ENCODE measurements around the gene CLCN1.
"Not testable (repeated sequence)": the region's sequence is repeated elsewhere in the genome, so short reads cannot be mapped to it uniquely, and the experiment has no call there.

CLCN1 gene

GRCh38 chr7:143315776-143316175, at the start of gene CLCN1:
TSS of gene CLCN1 (plus strand) at chr7:143316111. CDS start at chr7:143316213, 102 bp downstream.
- no peak for DNase-seq

- no peak for DNase-seq
Observed at GRCh38 chr7:143269251-143269650, 46.7 kb upstream of the CLCN1 start.

GRCh38 chr7:143271240-143271639, 44.7 kb upstream of the CLCN1 start:
- no peak for DNase-seq

GRCh38 chr7:143272871-143273270, 43.0 kb upstream of the CLCN1 start:
- DNase-seq: no peak

GRCh38 chr7:143279186-143280098, 36.5 kb upstream of the CLCN1 start:
- peak in 1 of 2 experiments; percentile 10 for DNase-seq

- no peak for DNase-seq
Observed at GRCh38 chr7:143280160-143280559, 35.8 kb upstream of the CLCN1 start.

- DNase-seq: no peak
Observed at GRCh38 chr7:143280566-143280965, 35.3 kb upstream of the CLCN1 start.

- DNase-seq: no peak
Observed at GRCh38 chr7:143281529-143281928, 34.4 kb upstream of the CLCN1 start.

GRCh38 chr7:143282124-143282523, 33.8 kb upstream of the CLCN1 start:
- no peak for DNase-seq

GRCh38 chr7:143283381-143283780, 32.5 kb upstream of the CLCN1 start:
- no peak for DNase-seq

- DNase-seq: no peak
Observed at GRCh38 chr7:143284591-143285469, 31.1 kb upstream of the CLCN1 start, which contains the start of gene TMEM139. TSS of gene TMEM139 (plus strand) at chr7:143284958. CDS start at chr7:143285958, 1,000 bp downstream.

- no peak for DNase-seq
Observed at GRCh38 chr7:143285470-143285778, 30.5 kb upstream of the CLCN1 start.

GRCh38 chr7:143285806-143286521, 29.9 kb upstream of the CLCN1 start:
- no peak for DNase-seq

- no peak for DNase-seq
Observed at GRCh38 chr7:143286522-143286890, 29.4 kb upstream of the CLCN1 start.

GRCh38 chr7:143287339-143287934, 28.5 kb upstream of the CLCN1 start:
- no peak for DNase-seq

- peak; percentile 97 for DNase-seq
Observed at GRCh38 chr7:143287935-143288826, 27.7 kb upstream of the CLCN1 start, which contains the start of gene CASP2. TSS of gene CASP2 (plus strand) at chr7:143288351. CDS start at chr7:143288456, 105 bp downstream.

GRCh38 chr7:143288836-143289235, 27.1 kb upstream of the CLCN1 start:
- no peak for DNase-seq

GRCh38 chr7:143289421-143289820, 26.5 kb upstream of the CLCN1 start:
- no peak for DNase-seq

GRCh38 chr7:143289888-143290287, 26.0 kb upstream of the CLCN1 start:
- DNase-seq: not testable (repeated sequence)

GRCh38 chr7:143290293-143290692, 25.6 kb upstream of the CLCN1 start:
- no peak for DNase-seq

- no peak for DNase-seq
Observed at GRCh38 chr7:143292876-143293275, 23.0 kb upstream of the CLCN1 start.

All from NCI-H2081 (cell line).